ENCODE measurements around the gene TBC1D22A.

The TBC1D22A gene

GRCh38 chr22:46911346-46911745, 148.9 kb downstream of the TBC1D22A start:
- no peak for TF ChIP-seq CTCF (IDR thresholded peaks at IDR 0.05; ENCODE audit: low read length, missing control alignments)
- H3K4me3 ChIP-seq (replicated peaks; ENCODE audit: low read depth, low read length) = no peak overlapping the region
- DNase-seq (ENCODE audit: low read depth) = no peak

GRCh38 chr22:46913351-46913750, 150.9 kb downstream of the TBC1D22A start:
- no peak for TF ChIP-seq CTCF (IDR thresholded peaks at IDR 0.05; ENCODE audit: low read length, missing control alignments)
- H3K4me3 ChIP-seq (replicated peaks; ENCODE audit: low read depth, low read length) = no peak overlapping the region
- DNase-seq (ENCODE audit: low read depth) = no peak

GRCh38 chr22:46914481-46914880, 152.0 kb downstream of the TBC1D22A start:
- H3K4me3 ChIP-seq (replicated peaks; ENCODE audit: low read depth, low read length) = no peak overlapping the region
- TF ChIP-seq CTCF (IDR thresholded peaks at IDR 0.05; ENCODE audit: low read length, missing control alignments) = no peak
- no peak for DNase-seq (ENCODE audit: low read depth)

GRCh38 chr22:46914916-46915894, 152.8 kb downstream of the TBC1D22A start:
- no peak for DNase-seq (ENCODE audit: low read depth)
- TF ChIP-seq CTCF (IDR thresholded peaks at IDR 0.05; ENCODE audit: low read length, missing control alignments) = no peak
- no peak overlapping the region for H3K4me3 ChIP-seq (replicated peaks; ENCODE audit: low read depth, low read length)

- no peak overlapping the region for H3K4me3 ChIP-seq (replicated peaks; ENCODE audit: low read depth, low read length)
- no peak for DNase-seq (ENCODE audit: low read depth)
- TF ChIP-seq CTCF (IDR thresholded peaks at IDR 0.05; ENCODE audit: low read length, missing control alignments) = no peak
Measured at GRCh38 chr22:46915950-46916730, 153.7 kb downstream of the TBC1D22A start.

GRCh38 chr22:46916886-46917770, 154.7 kb downstream of the TBC1D22A start:
- no peak for TF ChIP-seq CTCF (IDR thresholded peaks at IDR 0.05; ENCODE audit: low read length, missing control alignments)
- DNase-seq (ENCODE audit: low read depth) = no peak
- no peak overlapping the region for H3K4me3 ChIP-seq (replicated peaks; ENCODE audit: low read depth, low read length)
